GM19463 (cell line): ENCODE measurements around the gene SLC29A1.
A peak's percentile ranks its signal among the peaks of the same experiment; 100 is the strongest.
"Not testable (repeated sequence)": the region's sequence is repeated elsewhere in the genome, so short reads cannot be mapped to it uniquely, and the experiment has no call there.

ENCODE experiments used
- ATAC-seq: cut with Tn5 transposase; IDR thresholded peaks from one replicate; pipeline ENCODE4 v1.9.1; 2021; ENCODE audit warnings: mild to moderate bottlenecking, moderate library complexity; ENCODE audit not compliant: unreplicated experiment

The SLC29A1 gene

GRCh38 chr6:44223319-44224028 is at the start of gene SLC29A1:
TSS of gene SLC29A1 (plus strand) at chr6:44223595. CDS start at chr6:44227314, 3,719 bp downstream.
- ATAC-seq: peak; percentile 37

DNA sequence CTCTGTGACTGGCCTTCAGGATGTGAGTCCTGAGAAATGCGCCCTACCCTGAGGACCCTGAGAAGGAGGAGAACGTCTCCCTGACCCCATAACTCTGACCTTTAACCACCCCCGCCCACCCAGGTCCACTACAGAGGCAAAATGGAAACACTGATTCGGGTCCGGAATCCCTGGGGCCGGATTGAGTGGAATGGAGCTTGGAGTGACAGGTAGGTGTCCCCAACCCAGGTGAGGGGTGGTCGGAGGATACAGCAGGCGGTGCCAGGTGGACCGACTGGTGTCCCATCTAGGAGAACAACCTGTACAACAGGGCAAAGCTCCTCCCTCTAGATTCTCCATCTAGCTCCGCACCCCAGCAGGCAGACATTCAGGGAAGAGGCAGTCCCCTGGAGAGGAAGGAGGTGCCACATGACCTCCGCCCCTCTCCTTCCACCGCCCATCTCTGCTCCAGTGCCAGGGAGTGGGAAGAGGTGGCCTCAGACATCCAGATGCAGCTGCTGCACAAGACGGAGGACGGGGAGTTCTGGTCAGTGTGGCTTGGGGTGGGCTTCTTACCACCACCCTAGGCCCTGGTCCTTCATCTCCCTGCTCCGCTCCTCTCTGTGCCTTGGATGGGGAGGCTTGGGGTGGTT is 47.1 kb upstream of the SLC29A1 start:
- ATAC-seq: no peak

- peak; percentile 81 for ATAC-seq
Observed at GRCh38 chr6:44176762-44177509, 46.5 kb upstream of the SLC29A1 start.

DNA sequence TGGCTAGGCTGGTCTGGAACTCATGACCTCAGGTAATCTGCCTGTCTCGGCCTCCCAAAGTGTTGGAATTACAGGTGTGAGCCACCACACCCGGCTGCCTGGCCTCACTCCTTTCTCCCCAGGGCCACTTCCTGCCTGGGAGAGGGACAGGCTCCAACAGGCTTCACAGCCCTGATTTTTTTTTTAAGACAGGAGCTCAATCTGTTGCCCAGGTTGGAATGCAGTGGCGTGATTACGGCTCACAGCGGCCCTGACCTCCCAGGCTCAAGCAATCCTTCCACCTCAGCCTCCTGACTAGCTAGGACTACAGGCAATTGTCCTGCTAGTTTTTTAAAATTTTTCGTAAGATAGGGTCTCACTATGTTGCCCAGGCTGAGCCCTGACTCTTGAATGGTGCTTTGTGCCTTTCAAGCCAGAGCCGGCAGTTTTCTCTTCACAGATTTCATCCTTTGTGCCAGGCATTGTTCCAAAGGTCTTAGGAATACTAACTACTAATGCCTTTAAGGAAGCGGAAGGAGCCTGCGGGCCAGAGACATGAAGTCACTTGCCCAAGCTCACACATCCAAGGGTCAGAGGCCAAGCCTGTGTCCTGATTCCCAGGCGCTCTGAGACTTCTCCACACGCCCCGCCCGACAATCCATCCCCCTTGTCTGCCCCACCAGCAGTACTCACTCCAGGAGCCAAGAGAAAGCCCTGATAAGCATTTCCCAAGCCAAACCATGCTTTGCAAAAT is 45.5 kb upstream of the SLC29A1 start:
- ATAC-seq: no peak

DNA sequence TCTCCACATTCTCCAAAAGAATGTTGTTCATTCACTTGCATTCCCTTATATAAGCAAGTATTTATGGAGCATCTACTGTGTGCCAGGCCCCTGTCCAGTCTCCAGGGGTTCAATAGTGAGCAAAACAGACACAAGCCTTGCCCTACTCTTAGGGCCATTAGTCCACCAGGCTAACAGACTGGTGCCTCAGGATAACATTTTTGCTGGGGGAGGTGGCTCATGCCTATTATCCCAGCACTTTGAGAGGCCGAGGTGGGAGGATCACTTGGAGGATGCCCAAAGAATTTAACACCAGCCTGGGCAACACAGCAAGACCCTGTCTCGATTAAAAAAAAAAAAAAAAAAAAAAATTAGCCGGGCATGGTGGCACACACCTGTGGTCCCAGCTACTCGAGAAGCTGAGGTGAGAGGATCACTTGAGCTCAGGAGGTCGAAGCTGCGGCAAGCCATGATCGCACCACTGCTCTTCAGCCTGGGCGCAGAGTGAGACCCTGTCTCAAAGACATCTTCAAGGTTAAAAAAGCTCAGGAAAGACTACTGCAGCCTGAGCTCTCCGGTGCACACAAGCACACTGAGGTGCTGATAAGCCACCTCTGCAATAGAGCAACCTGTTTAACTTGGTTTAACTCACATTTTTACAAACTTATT is 44.8 kb upstream of the SLC29A1 start:
- no peak for ATAC-seq

- no peak for ATAC-seq
Observed at GRCh38 chr6:44179072-44179536, 44.3 kb upstream of the SLC29A1 start.

DNA sequence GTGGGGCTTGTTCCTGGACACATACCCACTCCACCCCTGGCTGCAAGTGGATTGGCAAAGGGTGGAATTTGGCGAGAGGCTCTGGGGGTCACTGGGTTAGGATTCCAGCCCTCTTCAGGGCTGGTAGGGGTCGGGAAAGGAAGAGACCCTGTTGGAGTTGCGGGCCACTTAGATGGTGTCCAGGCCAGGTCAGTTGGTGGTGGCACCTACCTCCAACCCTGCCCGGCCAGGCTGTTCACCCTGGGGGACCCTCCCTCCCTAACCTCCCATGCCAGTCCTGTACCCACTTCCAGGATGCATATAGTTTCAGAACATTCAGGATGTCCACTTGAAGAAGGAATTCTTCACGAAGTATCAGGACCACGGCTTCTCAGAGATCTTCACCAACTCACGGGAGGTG is 43.7 kb upstream of the SLC29A1 start:
- no peak for ATAC-seq

- ATAC-seq: no peak
Observed at GRCh38 chr6:44180406-44180805, 43.0 kb upstream of the SLC29A1 start.

- no peak for ATAC-seq
Observed at GRCh38 chr6:44180886-44181285, 42.5 kb upstream of the SLC29A1 start.

DNA sequence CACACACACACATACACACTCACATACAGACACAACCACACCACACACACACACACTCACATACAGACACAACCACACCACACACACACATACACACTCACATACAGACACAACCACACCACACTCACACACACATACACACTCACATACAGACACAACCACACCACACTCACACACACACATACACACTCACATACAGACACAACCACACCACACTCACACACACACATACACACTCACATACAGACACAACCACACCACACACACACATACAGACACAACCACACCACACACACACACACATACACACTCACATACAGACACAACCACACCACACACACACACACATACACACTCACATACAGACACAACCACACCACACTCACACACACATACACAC is 41.6 kb upstream of the SLC29A1 start:
- not testable (repeated sequence) for ATAC-seq

DNA sequence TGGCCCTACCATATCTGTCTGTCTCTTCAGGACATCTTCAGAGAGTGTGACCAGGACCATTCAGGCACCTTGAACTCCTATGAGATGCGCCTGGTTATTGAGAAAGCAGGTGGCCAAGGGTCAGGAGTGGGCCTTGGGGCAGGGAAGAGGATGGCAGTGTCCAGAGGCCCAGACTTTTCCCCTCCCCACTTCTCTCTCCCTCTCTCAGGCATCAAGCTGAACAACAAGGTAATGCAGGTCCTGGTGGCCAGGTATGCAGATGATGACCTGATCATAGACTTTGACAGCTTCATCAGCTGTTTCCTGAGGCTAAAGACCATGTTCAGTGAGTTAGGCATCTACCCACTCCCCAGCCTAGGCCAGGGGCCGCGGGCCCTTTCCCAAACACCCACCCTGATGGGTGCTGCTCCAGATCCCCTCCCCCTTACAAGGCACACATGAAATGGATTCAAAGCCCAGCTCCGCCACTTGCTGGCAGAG is 40.4 kb upstream of the SLC29A1 start:
- no peak for ATAC-seq

- ATAC-seq: no peak
Observed at GRCh38 chr6:44183783-44184182, 39.6 kb upstream of the SLC29A1 start.

DNA sequence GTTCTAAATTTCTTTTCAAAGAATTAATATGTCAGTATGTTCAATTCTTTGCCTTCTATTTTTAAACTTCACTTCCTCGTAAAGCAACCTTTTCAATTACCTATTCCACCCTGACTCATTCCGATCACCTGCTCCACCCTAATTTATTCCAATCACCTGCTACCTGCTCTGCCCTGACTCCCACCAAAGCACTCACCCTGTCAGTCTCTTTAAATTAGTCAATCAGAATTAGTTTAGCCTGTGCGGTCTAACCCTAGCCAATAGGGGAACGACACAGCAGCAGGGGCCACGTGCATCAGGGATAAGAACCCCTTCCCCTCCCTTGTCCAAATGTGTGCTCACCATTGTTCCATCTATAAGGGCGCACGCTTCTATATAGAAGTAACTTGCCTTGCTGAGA is 38.0 kb upstream of the SLC29A1 start:
- not testable (repeated sequence) for ATAC-seq

DNA sequence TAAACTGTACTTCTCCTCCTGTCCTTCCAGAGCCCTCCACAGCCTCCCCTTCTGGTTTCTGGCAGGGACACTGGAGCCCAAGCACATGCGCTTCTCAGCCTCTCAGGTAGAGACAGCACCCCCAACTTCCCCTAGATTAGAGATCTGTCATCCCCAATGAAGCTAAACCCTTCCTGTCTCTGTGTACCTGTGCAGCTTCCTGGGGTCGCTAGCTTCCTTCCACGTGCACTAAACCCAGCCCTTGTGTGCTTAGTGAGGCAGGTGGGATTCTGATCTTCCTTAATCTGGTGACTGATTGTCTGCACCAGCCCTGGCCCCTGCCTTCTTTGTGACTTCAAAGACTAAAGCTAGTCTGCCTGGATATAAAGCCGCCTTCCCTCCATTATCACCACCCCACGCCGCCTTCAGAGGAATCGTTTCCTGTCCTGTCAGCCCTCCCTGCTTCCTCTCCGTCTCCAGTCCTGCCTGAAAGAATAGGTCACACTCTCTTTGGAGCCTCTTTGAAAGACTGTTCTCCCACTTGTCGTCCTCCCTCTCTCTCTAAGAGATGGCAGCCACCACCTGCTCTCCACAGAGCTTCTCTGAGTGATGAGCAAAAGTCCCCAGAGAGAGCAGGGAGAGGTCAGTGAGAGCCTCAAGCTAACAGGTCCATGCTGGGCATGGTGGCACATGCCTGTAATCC is 37.3 kb upstream of the SLC29A1 start:
- ATAC-seq: no peak

GRCh38 chr6:44186635-44187025 is 36.8 kb upstream of the SLC29A1 start:
- ATAC-seq: no peak

DNA sequence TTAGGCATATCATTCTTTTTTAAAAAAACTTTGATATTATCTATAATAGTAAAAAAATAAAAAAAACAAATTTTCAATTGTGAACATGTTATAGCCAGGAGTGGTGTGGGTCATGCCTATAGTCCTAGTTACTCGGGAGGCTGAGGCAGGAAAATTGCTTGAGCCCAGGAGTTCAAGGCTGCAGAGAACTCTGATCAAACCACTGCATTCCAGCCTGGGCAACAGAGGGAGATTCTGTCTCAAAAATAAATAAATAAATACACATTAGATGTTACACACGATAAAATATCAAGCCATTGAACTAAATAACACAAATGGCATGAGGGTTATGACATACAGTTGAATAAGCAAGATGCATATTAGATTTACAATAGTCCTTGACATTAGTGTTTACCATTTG is 34.6 kb upstream of the SLC29A1 start:
- no peak for ATAC-seq

GRCh38 chr6:44189257-44189656 is 34.1 kb upstream of the SLC29A1 start:
- no peak for ATAC-seq

DNA sequence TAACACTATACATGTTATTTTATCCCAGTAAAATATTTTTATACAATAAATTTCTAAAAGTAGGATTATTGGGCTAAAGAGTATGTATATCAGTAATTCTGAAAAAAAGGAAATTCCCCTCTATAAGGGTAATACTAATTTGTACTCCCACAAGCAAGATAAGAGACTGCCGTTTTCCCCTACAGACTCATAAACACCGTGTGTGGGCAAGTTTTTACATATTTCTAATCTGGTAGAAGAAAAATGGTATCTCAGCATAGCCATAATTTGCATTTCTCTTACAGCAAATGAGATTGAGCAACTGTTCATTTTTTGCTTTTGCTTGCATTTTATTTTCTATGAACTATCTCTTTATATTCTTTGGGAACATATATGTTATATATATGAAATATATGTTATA is 32.7 kb upstream of the SLC29A1 start:
- ATAC-seq: no peak

- no peak for ATAC-seq
Observed at GRCh38 chr6:44192428-44193041, 30.9 kb upstream of the SLC29A1 start.
